Ishikawa (cell line): Measurements from ENCODE around the gene CEP55.
A peak's percentile ranks its signal among the peaks of the same experiment; 100 is the strongest.

Source experiments
- CEBPB ChIP-seq: IDR thresholded peaks from 2 replicates; pipeline ENCODE4 v1.6.1; 2012
- CREB1 ChIP-seq: IDR thresholded peaks from 2 replicates; pipeline ENCODE4 v1.6.1; 2012; ENCODE audit warnings: low read depth
- EGR1 ChIP-seq: IDR thresholded peaks from 2 replicates; pipeline ENCODE4 v1.6.1; 2012
- EP300 ChIP-seq: IDR thresholded peaks from 2 replicates; pipeline ENCODE4 v1.6.1; 2012; ENCODE audit warnings: borderline replicate concordance
- FOXM1 ChIP-seq: IDR thresholded peaks from 2 replicates; pipeline ENCODE4 v1.6.1; 2012; ENCODE audit warnings: low read depth, borderline replicate concordance
- NFIC ChIP-seq: IDR thresholded peaks from 2 replicates; pipeline ENCODE4 v1.6.1; 2012
- RAD21 ChIP-seq: IDR thresholded peaks from 2 replicates; pipeline ENCODE4 v1.6.1; 2012; ENCODE audit warnings: low read depth
- TAF1 ChIP-seq: IDR thresholded peaks from 2 replicates; pipeline ENCODE4 v1.6.1; 2012; ENCODE audit warnings: low read depth, mild to moderate bottlenecking
- TCF12 ChIP-seq: IDR thresholded peaks from 2 replicates; pipeline ENCODE4 v1.6.1; 2012; ENCODE audit warnings: low read depth
- TEAD4 ChIP-seq: IDR thresholded peaks from 2 replicates; pipeline ENCODE4 v1.6.1; 2012
- YY1 ChIP-seq: IDR thresholded peaks from 2 replicates; pipeline ENCODE4 v1.6.1; 2012; ENCODE audit warnings: low read depth
- ZBTB7A ChIP-seq: IDR thresholded peaks from 2 replicates; pipeline ENCODE4 v1.6.1; 2012; ENCODE audit warnings: low read depth
- TF ChIP-seq, protein P1 (sequence below): IDR thresholded peaks from 2 replicates; pipeline ENCODE4 v1.6.1; 2012; ENCODE audit warnings: low read depth, mild to moderate bottlenecking
- TF ChIP-seq, protein P2 (sequence below): IDR thresholded peaks from 2 replicates; pipeline ENCODE4 v1.6.1; 2012
- TF ChIP-seq, protein P3 (sequence below): IDR thresholded peaks from 2 replicates; pipeline ENCODE4 v1.6.1; 2012

CEP55 gene

DNA sequence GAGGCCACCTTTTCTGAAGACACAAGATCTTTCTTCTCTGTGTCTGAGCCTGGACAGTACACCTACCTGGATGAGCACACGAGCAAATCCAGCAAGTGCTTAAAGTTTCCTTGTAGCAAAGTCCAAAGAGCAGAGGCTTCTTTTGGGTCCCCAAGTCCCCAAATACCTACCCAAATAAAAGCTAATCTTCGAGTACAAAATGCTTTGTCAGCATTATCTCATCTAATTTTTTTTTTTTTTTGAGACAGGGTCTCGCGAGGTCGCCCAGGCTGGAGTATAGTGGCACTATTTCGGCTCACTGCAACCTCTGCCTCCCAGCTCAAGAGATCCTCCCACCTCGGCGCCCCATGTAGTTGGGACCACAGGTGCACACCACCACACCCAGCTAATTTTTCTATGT is 38.9 kb upstream of the CEP55 start:
- TF ChIP-seq TAF1 = no peak
- no peak for TF ChIP-seq TEAD4
- no peak for TF ChIP-seq RAD21
- TF ChIP-seq FOXM1 = no peak
- TF ChIP-seq NFIC = no peak
- TF ChIP-seq CEBPB = no peak
- TF ChIP-seq, protein P1, sequence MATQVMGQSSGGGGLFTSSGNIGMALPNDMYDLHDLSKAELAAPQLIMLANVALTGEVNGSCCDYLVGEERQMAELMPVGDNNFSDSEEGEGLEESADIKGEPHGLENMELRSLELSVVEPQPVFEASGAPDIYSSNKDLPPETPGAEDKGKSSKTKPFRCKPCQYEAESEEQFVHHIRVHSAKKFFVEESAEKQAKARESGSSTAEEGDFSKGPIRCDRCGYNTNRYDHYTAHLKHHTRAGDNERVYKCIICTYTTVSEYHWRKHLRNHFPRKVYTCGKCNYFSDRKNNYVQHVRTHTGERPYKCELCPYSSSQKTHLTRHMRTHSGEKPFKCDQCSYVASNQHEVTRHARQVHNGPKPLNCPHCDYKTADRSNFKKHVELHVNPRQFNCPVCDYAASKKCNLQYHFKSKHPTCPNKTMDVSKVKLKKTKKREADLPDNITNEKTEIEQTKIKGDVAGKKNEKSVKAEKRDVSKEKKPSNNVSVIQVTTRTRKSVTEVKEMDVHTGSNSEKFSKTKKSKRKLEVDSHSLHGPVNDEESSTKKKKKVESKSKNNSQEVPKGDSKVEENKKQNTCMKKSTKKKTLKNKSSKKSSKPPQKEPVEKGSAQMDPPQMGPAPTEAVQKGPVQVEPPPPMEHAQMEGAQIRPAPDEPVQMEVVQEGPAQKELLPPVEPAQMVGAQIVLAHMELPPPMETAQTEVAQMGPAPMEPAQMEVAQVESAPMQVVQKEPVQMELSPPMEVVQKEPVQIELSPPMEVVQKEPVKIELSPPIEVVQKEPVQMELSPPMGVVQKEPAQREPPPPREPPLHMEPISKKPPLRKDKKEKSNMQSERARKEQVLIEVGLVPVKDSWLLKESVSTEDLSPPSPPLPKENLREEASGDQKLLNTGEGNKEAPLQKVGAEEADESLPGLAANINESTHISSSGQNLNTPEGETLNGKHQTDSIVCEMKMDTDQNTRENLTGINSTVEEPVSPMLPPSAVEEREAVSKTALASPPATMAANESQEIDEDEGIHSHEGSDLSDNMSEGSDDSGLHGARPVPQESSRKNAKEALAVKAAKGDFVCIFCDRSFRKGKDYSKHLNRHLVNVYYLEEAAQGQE = no peak
- no peak for TF ChIP-seq EGR1
- TF ChIP-seq CREB1 = no peak
- TF ChIP-seq, protein P2, sequence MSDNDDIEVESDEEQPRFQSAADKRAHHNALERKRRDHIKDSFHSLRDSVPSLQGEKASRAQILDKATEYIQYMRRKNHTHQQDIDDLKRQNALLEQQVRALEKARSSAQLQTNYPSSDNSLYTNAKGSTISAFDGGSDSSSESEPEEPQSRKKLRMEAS = no peak
- no peak for TF ChIP-seq EP300
- TF ChIP-seq ZBTB7A = no peak
- no peak for TF ChIP-seq YY1
- TF ChIP-seq, protein P3, sequence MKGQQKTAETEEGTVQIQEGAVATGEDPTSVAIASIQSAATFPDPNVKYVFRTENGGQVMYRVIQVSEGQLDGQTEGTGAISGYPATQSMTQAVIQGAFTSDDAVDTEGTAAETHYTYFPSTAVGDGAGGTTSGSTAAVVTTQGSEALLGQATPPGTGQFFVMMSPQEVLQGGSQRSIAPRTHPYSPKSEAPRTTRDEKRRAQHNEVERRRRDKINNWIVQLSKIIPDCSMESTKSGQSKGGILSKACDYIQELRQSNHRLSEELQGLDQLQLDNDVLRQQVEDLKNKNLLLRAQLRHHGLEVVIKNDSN = no peak
- TF ChIP-seq TCF12 = no peak

DNA sequence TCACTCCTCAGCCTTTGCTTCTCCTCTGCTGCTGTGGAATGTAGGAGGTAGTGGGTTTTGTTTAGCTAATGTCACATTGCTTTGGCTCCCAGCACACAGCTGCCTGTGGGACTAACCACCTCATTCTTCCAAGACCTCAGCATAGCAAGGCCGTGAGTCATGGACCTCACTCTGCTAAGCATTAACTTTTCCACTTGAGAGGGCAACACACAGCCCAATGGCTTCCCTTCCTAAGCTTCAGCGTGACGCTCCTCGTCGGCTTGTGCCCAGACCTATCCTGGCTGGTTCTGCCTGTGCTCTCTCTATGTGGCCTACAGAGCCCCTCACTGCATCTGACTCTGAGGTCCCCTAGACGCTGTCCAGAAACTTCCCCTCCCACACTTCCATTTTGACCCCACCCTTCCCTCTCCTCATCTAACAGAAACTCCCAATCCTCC is 37.6 kb upstream of the CEP55 start:
- TF ChIP-seq TAF1 (no peak), CREB1 (peak; percentile 33; the same call in 1 of the 2 replicates), TEAD4 (peak; percentile 99), EGR1 (no peak), RAD21 (peak; percentile 36), ZBTB7A (0 out of 2 replicates have a peak, but pooled peaks have one; percentile 43), NFIC (peak; percentile 92), FOXM1 (peak; percentile 90), CEBPB (peak; percentile 44; the same call in 1 of the 2 replicates), EP300 (peak; percentile 97), TCF12 (peak; percentile 98), YY1 (peak; percentile 84)
- TF ChIP-seq, protein P3 = peak; percentile 38
- TF ChIP-seq, protein P2 = peak; percentile 90
- TF ChIP-seq, protein P1 = no peak

DNA sequence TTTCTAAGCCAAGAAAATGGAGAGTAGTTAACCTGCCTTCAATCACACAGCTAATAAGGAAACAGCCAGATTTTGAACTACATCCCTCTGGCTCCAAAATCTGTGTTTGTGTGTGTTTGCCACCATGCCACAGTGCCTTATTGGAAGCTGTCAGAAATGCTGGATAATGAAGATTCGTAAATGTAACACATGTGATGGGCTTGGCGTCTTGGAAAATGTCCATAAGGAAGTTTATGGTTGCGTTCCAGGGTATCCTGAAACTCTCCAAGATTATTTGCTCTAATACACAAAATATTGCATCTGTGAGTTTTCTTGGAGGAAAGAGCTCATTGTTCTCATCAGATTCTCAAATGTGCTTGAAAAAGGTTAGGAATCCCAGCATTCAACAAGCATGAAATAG is 36.9 kb upstream of the CEP55 start:
- no peak for TF ChIP-seq RAD21
- TF ChIP-seq CEBPB = no peak
- TF ChIP-seq, protein P2 = no peak
- TF ChIP-seq, protein P3 = no peak
- no peak for TF ChIP-seq ZBTB7A
- TF ChIP-seq FOXM1 = no peak
- TF ChIP-seq CREB1 = no peak
- no peak for TF ChIP-seq YY1
- TF ChIP-seq EGR1 = no peak
- TF ChIP-seq, protein P1 = no peak
- TF ChIP-seq TCF12 = no peak
- TF ChIP-seq TAF1 = no peak
- no peak for TF ChIP-seq EP300
- no peak for TF ChIP-seq TEAD4
- no peak for TF ChIP-seq NFIC
